Measurements from ENCODE around the gene GRIK4.

GRIK4 gene

DNA sequence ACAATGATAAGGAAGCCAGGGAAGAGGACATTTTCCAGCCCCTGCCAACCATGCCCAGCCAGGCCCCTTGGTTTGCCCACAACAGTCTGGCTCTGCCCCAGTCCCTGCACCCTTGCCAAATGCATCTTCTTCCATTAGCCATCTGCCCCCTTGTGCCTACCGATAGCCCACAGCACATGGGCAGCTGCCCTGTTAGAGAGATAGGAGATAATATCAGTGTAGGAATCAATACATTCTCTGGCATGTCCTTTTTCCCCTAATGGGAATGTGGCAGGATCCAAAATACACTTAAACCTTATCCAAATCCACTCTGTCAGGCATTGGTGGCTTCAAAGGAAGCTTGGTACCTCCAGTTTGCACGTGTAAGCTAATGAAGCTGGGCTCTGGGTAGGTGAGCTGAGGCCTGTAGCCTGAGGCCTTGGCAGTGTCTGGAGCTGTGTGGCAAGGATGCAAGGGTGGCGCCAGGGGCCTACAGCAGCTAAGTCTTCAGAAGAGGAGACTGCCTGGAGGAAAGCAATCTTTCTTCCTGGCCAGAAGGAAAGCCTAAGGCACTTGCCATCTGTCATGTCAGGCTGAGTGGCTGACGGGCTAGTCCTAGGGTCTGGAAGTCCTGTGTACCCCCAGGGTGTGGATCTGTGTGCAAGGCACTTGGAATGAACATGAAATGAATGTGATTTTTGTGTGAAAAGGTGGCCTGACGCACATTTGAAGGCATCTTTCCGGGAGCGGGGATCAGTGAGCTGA is 348.2 kb downstream of the GRIK4 start:
- DNase-seq: no peak

GRCh38 chr11:120863359-120863758 is 351.8 kb downstream of the GRIK4 start:
- DNase-seq: no peak

GRCh38 chr11:120867024-120867423 is 355.5 kb downstream of the GRIK4 start:
- no peak for DNase-seq

- no peak for DNase-seq
Observed at GRCh38 chr11:120867531-120867930, 356.0 kb downstream of the GRIK4 start.

DNA sequence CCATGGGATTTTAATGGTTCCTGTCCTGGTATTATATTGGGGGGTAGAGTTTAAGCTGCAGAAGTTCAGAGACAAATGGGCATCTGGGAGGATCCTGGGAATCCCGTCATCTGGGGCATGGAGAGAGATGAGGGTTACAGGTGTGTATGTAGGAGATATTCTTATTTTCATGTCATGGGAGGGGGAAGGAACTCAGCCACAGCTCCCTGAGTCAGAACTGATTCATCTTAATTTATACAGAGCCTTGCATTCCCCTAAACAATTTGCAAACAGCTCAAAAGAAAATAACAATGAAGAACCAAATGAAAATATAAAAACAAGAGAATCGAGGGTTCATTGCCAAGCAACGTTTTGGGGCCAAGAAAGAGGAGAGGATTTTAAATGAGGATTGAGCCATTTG is 356.4 kb downstream of the GRIK4 start:
- DNase-seq: no peak

DNA sequence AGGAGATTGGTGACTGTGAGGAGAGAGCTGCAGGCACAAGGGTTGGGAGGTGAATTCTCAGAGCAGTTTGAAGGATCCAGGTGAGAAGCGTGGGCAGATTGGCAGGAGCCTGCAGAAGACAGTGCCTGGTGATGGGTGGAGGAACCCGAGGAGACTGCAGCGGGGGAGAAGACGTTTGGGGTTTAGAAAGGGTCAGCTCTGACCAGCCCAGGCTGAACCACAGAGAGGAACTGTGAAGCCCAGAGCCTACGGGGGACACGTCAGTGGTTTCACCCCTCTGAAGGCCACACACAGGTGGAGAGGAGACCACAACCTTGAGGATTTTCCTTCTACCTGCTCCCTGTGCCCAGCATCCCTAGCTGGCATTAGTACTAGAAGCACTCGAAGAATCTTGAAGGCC is 357.5 kb downstream of the GRIK4 start:
- DNase-seq: no peak

GRCh38 chr11:120869516-120870011 is 358.0 kb downstream of the GRIK4 start:
- DNase-seq: no peak

DNA sequence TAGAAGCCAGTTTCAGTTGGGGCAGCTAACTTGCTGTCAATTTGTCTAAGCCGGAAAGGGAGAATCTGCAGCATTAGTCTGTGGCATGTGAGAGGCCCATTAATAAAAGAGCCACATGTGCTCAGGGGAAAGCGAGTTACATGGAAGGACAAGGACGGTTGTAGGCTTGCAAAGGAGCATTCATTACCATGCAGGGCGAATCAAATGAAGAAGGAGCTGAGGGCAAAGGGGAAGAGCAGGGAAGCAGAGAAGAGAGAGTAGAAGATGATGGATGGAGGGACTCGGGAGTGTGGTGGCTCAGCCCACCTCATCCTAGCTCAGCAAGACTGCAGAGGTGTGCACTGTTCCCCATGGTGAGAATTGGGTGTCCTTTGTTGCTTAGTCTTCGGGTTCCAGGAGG is 359.6 kb downstream of the GRIK4 start:
- DNase-seq: no peak

- DNase-seq: no peak
Observed at GRCh38 chr11:120871924-120872323, 360.4 kb downstream of the GRIK4 start.

GRCh38 chr11:120873966-120874735 is 362.6 kb downstream of the GRIK4 start:
- DNase-seq: no peak

- no peak for DNase-seq
Observed at GRCh38 chr11:120875986-120876385, 364.4 kb downstream of the GRIK4 start.

- no peak for DNase-seq
Observed at GRCh38 chr11:120877746-120878365, 366.3 kb downstream of the GRIK4 start.

DNA sequence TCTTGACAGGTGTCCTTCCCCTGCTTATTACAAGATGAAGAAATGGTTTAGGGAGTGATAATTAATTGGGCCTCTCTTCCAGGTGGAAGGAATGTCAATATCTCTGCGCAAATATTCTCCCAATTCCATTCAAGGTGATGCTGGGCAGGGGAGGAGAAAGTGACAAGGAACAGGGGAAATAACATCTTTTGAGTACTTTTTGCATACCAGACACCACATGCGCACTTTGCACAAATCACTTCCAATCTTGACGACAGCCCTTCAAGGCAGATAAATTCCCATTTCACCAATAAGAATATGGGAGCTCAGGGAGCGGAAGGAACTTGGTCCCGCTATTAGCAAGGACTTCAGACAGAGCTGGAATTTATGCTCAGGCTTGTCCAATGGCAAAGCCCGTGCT is 367.2 kb downstream of the GRIK4 start:
- DNase-seq: no peak

GRCh38 chr11:120880498-120881175 is 369.1 kb downstream of the GRIK4 start:
- no peak for DNase-seq

DNA sequence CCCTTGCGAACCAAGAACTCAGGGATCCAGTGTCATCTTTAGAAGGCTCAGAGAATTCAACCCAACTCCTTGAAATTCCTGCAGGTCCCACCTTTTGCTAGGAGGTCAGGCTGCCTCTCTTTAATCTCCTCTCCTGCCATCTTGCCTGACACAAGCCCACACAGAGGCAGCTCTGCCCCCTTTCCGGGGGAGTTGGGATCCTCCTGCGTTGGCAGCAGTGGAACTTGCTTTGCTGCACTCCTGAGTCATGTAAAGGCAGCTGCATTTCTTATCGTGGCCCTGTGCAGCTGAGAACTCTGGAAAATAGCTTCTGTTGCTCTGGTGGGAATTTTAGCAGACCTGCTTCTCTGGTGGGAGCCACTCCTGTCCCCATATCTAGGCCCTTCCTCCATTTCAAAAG is 370.0 kb downstream of the GRIK4 start:
- DNase-seq: no peak

DNA sequence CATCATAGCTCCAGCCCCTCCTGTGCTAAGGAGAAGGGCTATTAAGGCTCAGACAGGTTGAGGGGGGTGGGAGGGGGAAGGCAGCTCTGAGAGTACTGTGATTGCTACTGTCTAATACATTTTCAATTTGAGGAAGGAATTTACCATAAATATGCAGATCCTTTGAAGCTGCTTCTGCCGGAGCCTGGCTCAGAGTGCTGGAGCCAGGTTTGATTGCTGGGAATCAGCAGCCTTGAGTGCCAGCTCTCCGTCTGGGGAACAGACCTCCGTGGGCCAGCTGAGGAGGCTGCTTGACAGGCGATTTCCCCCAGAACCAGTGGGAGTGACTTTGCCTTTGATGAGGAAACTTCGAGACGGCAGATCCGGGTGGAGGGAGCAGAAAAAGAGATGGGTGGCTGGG is 370.6 kb downstream of the GRIK4 start:
- DNase-seq: no peak

DNA sequence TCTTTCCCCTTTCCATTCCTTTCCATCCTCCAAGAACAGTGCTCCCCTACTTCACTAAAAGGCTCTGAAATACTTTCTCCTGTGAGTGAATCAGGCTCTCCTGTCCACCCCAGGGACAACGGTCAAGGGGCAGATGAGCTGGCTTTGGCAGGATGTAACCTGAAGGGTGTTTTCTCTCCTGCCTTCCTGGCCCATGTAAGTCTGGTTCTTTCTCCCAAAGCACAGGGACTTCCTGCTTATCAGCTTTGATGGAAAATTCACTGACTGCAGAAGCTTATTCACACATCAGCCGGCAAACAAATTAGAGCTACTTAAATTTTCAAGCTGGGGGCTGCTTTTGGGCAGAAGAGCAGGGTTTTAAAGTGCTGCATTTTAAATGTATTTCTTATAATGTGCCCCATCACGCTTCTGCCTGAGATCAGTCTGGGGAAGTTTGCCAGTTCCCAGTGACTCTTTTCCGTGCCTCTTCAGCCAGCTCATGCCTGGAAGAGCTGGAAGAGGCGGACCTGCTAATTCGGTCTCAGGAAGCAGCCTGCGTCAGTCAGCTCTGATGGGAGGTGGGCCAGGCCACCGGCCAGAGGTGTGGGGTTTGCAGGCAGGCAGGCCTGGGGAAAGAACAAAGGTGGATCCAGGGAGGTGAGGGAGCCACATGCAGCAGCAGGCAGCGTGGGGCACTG is 372.0 kb downstream of the GRIK4 start:
- no peak for DNase-seq

DNA sequence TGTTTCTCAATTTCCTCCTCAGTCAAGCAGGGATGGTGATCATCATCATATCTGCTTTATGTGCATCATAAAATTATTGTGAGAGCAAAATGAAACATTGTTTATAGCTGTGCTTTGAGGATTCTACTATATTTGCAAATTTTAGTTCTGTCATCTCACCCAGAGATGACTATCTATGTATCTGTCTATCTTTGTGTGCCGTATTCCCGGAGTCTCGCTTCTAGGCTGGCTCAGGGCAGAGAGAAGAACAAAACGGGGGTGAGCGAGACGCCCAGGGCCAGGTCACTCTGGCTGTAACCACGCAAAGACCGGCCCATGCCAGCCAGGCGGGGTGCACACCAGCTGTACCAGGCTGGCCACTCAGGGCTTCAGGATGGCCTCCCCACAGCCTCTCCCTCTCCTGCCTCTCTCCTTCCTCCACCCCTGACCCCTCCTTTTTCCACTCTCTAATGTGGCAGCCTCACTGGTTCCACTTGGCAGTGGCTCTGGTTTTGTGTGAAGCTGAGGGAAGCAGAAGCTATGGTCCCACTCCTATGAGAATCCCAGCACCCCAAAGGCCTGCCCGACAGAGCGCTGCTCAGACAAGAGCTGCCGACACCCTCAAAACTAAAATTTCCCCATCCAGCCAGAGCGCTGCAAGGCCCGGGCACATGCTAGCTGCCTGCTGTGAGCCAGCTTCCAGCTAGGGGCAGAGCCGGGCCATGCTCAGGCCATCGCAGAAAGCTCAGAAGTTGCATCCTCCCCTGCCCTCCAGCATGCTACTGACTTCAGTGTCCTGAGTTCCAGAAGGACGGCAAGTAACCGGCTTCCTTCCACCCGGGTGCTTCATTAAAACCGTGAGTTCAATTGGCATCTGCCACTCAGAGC is 372.8 kb downstream of the GRIK4 start:
- no peak for DNase-seq

DNA sequence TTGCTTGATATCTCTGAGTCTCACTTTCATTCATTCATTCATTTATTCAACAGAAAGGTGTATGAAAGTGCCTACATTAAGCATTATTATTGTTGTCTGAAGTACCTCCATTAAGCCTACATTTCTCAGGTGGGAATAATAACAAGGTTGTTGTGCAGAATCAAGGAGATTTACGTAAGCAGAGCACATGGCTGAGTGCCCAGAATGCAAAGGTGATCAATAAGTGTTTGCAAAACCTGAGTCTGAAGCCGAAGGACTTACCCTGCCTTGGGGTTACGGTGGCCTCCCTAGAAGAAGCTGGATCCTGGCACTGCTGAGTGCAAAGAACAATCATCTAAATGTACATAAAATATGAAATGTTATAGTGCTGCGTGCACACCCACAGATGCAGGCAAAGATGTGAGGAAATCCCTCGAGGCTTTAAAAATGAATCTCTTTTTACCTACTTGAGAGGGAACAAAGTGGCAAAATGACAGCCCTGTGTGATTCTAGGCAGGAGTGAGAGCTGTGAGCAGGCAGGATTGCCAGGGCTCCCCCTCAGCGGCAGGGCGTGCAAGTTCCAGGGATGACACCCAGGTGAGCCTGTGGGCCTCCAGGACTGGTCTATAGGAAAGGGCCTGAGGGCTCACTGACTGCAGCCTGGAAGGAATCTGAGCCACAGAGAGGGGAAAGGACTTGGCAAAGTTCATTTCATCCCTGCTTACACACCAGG is 379.2 kb downstream of the GRIK4 start:
- no peak for DNase-seq

DNA sequence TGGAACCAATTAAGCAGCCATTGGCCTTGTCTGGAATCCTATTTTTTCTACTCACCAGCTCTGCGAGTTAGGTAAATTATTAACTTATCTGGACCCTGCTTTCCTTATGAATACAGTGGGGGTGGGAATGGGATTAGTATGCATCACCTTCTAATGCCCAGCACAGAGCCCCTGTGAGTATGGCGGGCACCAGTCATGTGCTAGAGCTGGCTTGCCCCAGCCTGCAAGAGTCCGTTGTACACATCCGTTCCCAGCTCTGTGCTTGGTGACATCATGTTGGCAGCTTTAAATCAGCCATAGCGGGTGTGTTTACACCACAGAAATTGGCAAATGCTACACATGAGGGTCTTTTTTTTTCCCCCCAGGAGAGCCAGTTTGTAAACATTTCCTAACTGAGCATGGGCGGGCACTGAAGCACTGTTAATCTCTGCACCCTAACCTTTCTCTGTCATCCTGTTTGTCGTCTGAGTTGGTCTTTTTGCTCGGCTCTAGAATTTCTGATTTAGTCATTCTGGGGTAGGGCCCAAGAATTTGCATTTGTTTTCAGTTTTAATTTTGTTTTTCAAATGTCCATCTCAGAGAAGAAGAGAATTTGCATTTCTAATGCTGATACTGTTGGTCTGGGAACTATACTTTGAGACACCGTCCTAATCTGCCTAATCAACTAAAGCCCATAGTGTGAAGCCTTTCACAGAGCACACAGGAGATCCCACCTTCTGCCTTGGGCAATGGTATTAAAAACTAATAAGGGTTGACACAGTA is 382.1 kb downstream of the GRIK4 start:
- no peak for DNase-seq
